Heart right ventricle (tissue), 16 donors: ENCODE results near the gene TUBGCP3. TPM values are rescaled to one million over a fixed set of nuclear protein-coding genes. Genes with fewer than 3 reads are reported as not detected.
A peak's percentile ranks its signal among the peaks of the same experiment; 100 is the strongest.

Source experiments
- ATAC-seq, 8 donors: fragments of 200-7000 bp; cut with Tn5 transposase; one replicate each; pipeline ENCODE4 v1.9.1; 2020; ENCODE audit warnings: mild to moderate bottlenecking in 8 of 8, moderate library complexity in 8 of 8, moderate number of reproducible peaks in 1 of 8
- DNase-seq, 2 donors: peaks; one replicate each; pipeline ENCODE4 v3.0.0-alpha.2; 2020
- H3K27ac ChIP-seq, 10 donors: fragments of 200-600 bp; sonication (generic) in 2 of 10; one replicate each; pipeline versions ENCODE4 v1.5.0 to v1.8.0; 2020 to 2022; ENCODE audit warnings: mild to moderate bottlenecking in 3 of 10
- H3K27me3 ChIP-seq, 7 donors: fragments of 200-600 bp; one replicate each; pipeline ENCODE4 v1.8.0; 2021 to 2022; ENCODE audit warnings: mild to moderate bottlenecking in 2 of 7
- H3K36me3 ChIP-seq, 9 donors: fragments of 200-600 bp; sonication (generic) in 1 of 9; one replicate each; pipeline versions ENCODE4 v1.5.0 to v1.8.0; 2020 to 2022; ENCODE audit warnings: mild to moderate bottlenecking in 2 of 9
- H3K4me1 ChIP-seq, 9 donors: fragments of 200-600 bp; sonication (generic) in 1 of 9; one replicate each; pipeline versions ENCODE4 v1.5.0 to v1.8.0; 2020 to 2022; ENCODE audit warnings: mild to moderate bottlenecking in 4 of 9
- H3K4me3 ChIP-seq, 10 donors: fragments of 200-600 bp; sonication (generic) in 2 of 10; one replicate each; pipeline versions ENCODE4 v1.5.0 to v1.8.0; 2020 to 2022; ENCODE audit warnings: mild to moderate bottlenecking in 7 of 10, moderate library complexity in 2 of 10
- H3K9me3 ChIP-seq, 11 donors: fragments of 200-600 bp in 10 of 11; sonication (generic) in 2 of 11; one replicate each; pipeline versions ENCODE4 v1.5.0 to v1.8.0; 2013 to 2022; ENCODE audit warnings: mild to moderate bottlenecking in 2 of 11, control low read depth in 1 of 11, moderate library complexity in 1 of 11
- WGBS, 2 donors: extraction: QIAGEN DNeasy Blood & Tissue Kit; methylation state at CpG; one replicate each; pipeline ENCODE4 v1.1.7; 2013; ENCODE audit warnings: inconsistent platforms in 1 of 2; 5-methylcytosine and 5-hydroxymethylcytosine counted together
- intact Hi-C, 10 donors: fragments of 100-400 bp; cut with DNase I; formaldehyde crosslinking; loops; one replicate each; pipeline versions ENCODE4 v1.11.1 to v1.14.2; 2022
- polyA plus RNA-seq, 2 donors: library from polyadenylated mRNA; stranded (reverse); fragments of 200-250 nt; gene quantifications; one replicate each; pipeline ENCODE4 v1.2.3, GENCODE V29; 2013
- total RNA-seq, 10 donors: library from RNA; stranded (reverse); fragmentation: NEBNext Ultra II Directional in 3 of 10; extraction: Animal tissue kit (Norgen Biotek cat#: 25700) in 3 of 10; gene quantifications; one replicate each; pipeline versions ENCODE4 v1.2.1 to v1.2.4, GENCODE V29; 2021 to 2023
- TF ChIP-seq, protein P1 (sequence below), 9 donors: fragments of 200-600 bp; sonication (generic) in 2 of 9; IDR thresholded peaks; one replicate each; pipeline versions ENCODE4 v1.5.0 to v1.8.0; 2021 to 2022; ENCODE audit warnings: antibody characterized with exemption in 9 of 9, mild to moderate bottlenecking in 5 of 9, moderate library complexity in 1 of 9
- donor health status: Arrhythmogenic right ventricular cardiomyopathy.
- donor health status: ischemic (EF 13 %, LVEDD 7.1; RV severe dilation, severe dysfunction).
- donor health status: healthy with polysubstance abuse.
- donor health status: DM: no; HTN: yes; CAD: no.
- donor health status: DM: no; HTN: no; CAD: no.
- donor health status: ischemic (EF 25% LVEDD 6.9; RV normal size, moderate dysfunction).
- donor health status: ischemic (EF 25% LVEDD 5.7; RV mildly dilated, moderate dysfunction).
- donor health status: healthy.
- donor health status: DM: yes; HTN: yes; CAD: no.
- donor health status: Ischemic cardiomyopathy.
- donor health status: ischemic (EF 35%, LVEDD 5.7; RV mildly dilated, moderate dysfunction).
- donor health status: nonischemic (EF 11% LVEDD 7.7; RV severe dilation, severe dysfunction).
- donor health status: DM: yes; HTN: yes; CAD: no.
- donor health status: PGD.
- donor health status: ischemic (EF 29% LVEDD 5.4; RV normal size, mild dysfunction).
- donor health status: nonischemic (EF 23%, LVEDD 6.1; RV moderate dilation, normal function).

TUBGCP3 gene
- total and polyA plus RNA-seq, 12 donors, result 10.6 to 25.8 (median 17.7) TPM

DNA sequence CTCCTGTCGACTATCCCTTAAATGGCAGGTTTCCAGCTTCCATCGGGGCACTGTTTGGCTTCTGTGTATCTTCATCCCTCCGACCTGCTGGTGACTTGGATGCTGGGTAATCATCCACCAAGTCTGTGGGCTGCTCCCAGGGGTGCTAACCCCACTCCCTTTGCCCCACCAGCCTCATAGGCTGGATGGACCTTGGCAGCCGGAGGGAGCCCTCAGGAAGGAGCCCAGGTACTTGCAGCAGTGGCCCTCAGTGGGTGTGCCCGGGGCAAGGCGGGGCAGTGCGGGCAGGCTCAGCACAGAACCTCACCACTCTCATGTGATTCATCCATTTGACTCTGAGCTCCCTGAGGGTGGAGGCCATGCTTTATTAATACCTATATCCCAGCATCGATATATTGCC is 27.4 kb upstream of the TUBGCP3 start:
- H3K9me3 ChIP-seq, result no peaks in the 10 kb centered on the region
- H3K27ac ChIP-seq, result no peak overlapping the region
- TF ChIP-seq, protein P1, sequence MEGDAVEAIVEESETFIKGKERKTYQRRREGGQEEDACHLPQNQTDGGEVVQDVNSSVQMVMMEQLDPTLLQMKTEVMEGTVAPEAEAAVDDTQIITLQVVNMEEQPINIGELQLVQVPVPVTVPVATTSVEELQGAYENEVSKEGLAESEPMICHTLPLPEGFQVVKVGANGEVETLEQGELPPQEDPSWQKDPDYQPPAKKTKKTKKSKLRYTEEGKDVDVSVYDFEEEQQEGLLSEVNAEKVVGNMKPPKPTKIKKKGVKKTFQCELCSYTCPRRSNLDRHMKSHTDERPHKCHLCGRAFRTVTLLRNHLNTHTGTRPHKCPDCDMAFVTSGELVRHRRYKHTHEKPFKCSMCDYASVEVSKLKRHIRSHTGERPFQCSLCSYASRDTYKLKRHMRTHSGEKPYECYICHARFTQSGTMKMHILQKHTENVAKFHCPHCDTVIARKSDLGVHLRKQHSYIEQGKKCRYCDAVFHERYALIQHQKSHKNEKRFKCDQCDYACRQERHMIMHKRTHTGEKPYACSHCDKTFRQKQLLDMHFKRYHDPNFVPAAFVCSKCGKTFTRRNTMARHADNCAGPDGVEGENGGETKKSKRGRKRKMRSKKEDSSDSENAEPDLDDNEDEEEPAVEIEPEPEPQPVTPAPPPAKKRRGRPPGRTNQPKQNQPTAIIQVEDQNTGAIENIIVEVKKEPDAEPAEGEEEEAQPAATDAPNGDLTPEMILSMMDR (IDR thresholded peaks at IDR 0.05), result no peak
- peaks cover 0 to 10% (median 0%) of the 10 kb centered on the region in 7 donors for H3K27me3 ChIP-seq
- intact Hi-C loops, result no loop called here
- DNase-seq (no peak), ATAC-seq (no peak)
- H3K4me1 ChIP-seq, result peaks cover 0 to 7% (median 0%) of the 10 kb centered on the region in 9 donors
- no peak overlapping the region for H3K4me3 ChIP-seq
- WGBS, 2 donors, result 86 to 92% methylated on average over 8 of the region's 8 CpGs
- no peaks in the 10 kb centered on the region for H3K36me3 ChIP-seq

DNA sequence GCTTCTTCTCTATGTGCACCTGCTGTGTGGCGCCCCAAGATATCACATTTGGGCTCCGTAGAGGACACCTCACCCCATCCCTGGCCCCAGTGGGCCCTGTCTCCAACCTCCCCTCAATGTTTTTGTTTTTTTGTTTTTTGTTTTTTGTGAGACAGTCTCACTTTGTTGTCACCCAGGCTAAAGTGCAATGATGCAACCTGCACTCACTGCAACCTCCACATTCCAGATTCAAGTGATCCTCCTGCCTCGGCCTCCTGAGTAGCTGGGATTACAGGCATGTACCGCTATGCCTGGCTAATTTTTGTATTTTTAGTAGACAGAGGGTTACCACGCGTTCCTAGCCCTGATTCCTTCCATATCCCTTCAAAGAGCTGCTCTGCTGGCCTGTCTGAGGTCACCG is 26.9 kb upstream of the TUBGCP3 start:
- H3K27me3 ChIP-seq, result peaks cover 0 to 10% (median 0%) of the 10 kb centered on the region in 7 donors
- H3K9me3 ChIP-seq, result no peaks in the 10 kb centered on the region
- 94 to 95% methylated on average over 7 of the region's 7 CpGs for WGBS, 2 donors
- H3K36me3 ChIP-seq, result no peaks in the 10 kb centered on the region
- intact Hi-C loops, result no loop called here
- H3K4me1 ChIP-seq, result peaks cover 0 to 7% (median 0%) of the 10 kb centered on the region in 9 donors
- H3K4me3 ChIP-seq, result no peak overlapping the region
- no peak for DNase-seq
- ATAC-seq, result no peak
- TF ChIP-seq, protein P1 (IDR thresholded peaks at IDR 0.05), result no peak
- H3K27ac ChIP-seq, result no peak overlapping the region

DNA sequence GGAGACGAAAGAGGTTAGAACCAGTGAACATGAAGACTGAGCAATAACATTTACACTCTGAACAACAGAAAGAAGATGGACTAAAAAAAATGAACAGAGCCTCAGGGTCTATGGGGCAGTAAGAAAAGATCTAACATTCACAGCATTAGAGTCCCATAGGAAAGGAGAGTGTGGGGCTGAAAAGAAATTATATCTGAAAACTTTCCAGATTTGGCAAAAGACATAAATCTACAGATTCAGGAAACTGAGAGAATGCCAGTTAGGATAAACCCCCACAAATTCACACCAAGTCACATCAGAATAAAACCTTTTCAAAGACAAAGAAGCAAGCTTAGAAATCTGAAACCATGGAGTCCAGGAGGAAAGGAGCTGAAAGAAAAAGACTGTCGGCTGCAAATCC is 20.3 kb upstream of the TUBGCP3 start:
- Histone ChIP-seq H3K27me3 (peaks cover 0 to 5% (median 0%) of the 10 kb centered on the region in 7 donors), H3K9me3 (no peaks in the 10 kb centered on the region), H3K4me3 (no peak overlapping the region), H3K27ac (no peak overlapping the region), H3K4me1 (peaks cover 0 to 11% (median 5%) of the 10 kb centered on the region in 9 donors), H3K36me3 (no peaks in the 10 kb centered on the region)
- TF ChIP-seq, protein P1 (IDR thresholded peaks at IDR 0.05), result no peak
- DNase-seq, result no peak
- ATAC-seq, result no peak
- WGBS, 2 donors, result 91 to 95% methylated on average over 2 of the region's 2 CpGs
- intact Hi-C loops, result loop anchor here in 6 of 10 donors (5.0 to 10.0 kb wide), 4 partner anchors 73 to 1136 kb away; no protein-coding TSS in a partner anchor

DNA sequence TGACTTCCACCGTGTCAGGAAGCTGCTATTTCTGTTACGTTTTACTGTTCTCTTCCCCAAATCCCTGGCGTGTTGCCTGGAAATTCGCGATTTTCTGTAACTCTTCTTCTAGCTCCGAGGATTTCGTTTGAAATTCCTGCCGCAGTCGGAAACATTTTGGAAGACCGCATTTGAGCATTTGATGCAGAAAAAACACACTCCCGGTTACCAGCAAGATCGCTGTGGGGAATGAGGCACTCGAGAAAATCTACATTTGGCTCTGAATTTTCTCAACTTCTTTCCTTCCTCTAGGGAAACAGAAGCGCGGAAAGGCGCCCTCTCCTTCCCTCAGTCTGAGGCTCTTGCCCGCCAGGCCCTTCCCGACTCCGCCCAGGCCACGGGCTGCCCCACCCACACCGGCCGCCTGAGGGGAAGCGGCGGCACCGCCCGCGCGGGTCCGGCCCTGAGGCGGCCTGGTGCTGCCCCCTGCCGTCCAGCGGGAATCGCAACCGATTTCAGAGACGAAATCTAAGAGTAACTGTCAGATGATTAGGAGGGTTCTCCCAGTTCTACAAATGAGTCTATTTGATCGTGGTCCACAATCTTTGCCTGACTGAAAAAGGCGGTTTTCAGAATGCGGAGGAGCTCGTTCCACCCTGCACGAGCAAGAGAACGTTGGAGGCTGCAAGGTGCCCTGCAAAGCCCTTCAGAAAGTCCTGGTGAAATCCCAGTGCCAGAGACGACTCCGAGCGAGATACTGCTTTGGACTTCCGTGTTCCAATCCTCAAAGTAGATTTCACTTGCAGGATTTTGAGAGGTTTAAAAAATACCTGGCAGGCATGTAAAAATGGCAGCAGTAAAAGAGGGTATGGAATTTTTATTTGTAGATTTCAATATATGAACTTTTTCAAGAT is 18.4 kb upstream of the TUBGCP3 start:
- TF ChIP-seq, protein P1 (IDR thresholded peaks at IDR 0.05), result peak; percentile 92 to 99 (median 95)
- no peaks in the 10 kb centered on the region for H3K9me3 ChIP-seq
- no peaks in the 10 kb centered on the region for H3K27me3 ChIP-seq
- 1 to 2% methylated on average over 45 of the region's 45 CpGs for WGBS, 2 donors
- H3K36me3 ChIP-seq, result no peaks in the 10 kb centered on the region
- peak; percentile 100 for ATAC-seq
- DNase-seq, result peak; percentile 93 to 96
- H3K4me1 ChIP-seq, result peaks cover 0 to 11% (median 5%) of the 10 kb centered on the region in 9 donors
- H3K4me3 ChIP-seq, result peak overlapping the region in 9 of 10 donors; percentile 24 to 61 (median 53)
- H3K27ac ChIP-seq, result peak overlapping the region in 9 of 10 donors; percentile 26 to 73 (median 60)
- intact Hi-C loops, result loop anchor here in 6 of 10 donors (5.0 to 10.0 kb wide), 4 partner anchors 72 to 1134 kb away; no protein-coding TSS in a partner anchor
